ENCODE results near the gene C1GALT1.
"Not testable (repeated sequence)": the region's sequence is repeated elsewhere in the genome, so short reads cannot be mapped to it uniquely, and the experiment has no call there.

The C1GALT1 gene

DNA sequence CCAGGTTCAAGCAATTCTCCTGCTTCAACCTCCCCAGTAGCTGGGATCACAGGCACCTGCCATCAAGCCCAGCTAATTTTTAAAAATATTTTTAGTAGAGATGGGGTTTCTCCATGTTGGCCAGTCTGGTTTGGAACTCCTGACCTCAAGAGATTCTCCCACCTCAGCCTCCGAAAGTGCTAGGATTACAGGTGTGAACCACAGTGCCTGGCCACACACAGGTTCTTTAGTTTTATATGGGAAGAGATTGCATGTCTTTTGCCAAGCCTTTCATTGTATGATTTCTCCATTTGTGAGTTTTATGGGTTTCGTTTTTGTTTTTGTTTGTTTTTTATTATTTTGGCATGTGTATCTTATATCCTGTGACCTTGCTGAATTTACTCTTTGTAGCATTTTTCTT is 40.9 kb downstream of the C1GALT1 start:
- no peak for TF ChIP-seq ZNF274 (IDR thresholded peaks at IDR 0.05; ENCODE audit: low read depth, low read length)
- no peak overlapping the region for H3K4me3 ChIP-seq (ENCODE audit: low read length)

GRCh38 chr7:7226407-7226806 is 44.1 kb downstream of the C1GALT1 start:
- no peak overlapping the region for H3K4me3 ChIP-seq (ENCODE audit: low read length)

DNA sequence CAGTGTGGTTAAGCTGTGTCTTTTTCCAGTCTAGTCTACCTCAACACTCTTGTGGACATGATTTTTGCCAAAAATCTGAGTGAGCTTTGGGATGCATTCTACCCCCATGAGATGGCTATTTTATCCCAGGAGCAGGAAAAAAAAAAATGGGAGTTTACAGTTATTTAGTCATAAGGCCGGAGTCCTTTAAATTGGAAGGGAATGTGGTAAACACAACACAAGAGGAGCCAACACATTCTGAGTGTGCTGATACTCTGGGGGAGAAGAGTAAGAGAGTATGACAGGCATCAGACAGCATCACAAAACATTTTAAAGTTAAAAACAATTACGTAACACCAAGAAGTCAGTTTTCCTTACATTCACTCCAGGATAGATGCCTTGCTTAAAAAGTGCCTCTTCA is 46.1 kb downstream of the C1GALT1 start:
- no peak for TF ChIP-seq ZNF274 (IDR thresholded peaks at IDR 0.05; ENCODE audit: low read depth, low read length)

More at GRCh38 chr7:7226407-7226806, 44.1 kb downstream of the C1GALT1 start:
- TF ChIP-seq ZNF274 (IDR thresholded peaks at IDR 0.05; ENCODE audit: low read depth, low read length), result no peak

GRCh38 chr7:7228967-7229366 is 46.6 kb downstream of the C1GALT1 start:
- TF ChIP-seq ZNF274 (IDR thresholded peaks at IDR 0.05; ENCODE audit: low read depth, low read length), result no peak
- no peak overlapping the region for H3K4me3 ChIP-seq (ENCODE audit: low read length)

More for the DNA sequence above, 46.1 kb downstream of the C1GALT1 start:
- no peak overlapping the region for H3K4me3 ChIP-seq (ENCODE audit: low read length)

DNA sequence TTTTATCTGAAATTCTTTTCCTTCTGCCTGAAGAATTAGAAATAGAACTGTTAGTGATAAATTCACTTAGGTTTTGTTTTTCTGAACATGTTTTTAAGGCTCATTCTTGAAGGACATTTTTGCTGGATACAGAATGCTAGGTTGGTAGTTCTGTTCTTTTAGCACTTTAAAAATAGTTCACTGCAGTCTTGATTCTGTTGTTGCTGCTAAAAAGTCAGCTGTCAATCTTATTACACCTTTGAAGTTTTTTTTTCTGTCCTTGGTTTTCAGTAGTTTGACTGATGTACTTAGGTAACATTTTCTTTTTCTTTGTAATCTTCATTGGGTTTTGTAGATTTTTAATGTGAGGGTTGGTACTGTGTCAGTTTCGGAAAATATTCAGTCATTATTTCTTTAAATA is 48.7 kb downstream of the C1GALT1 start:
- no peak for TF ChIP-seq ZNF274 (IDR thresholded peaks at IDR 0.05; ENCODE audit: low read depth, low read length)
- no peak overlapping the region for H3K4me3 ChIP-seq (ENCODE audit: low read length)

DNA sequence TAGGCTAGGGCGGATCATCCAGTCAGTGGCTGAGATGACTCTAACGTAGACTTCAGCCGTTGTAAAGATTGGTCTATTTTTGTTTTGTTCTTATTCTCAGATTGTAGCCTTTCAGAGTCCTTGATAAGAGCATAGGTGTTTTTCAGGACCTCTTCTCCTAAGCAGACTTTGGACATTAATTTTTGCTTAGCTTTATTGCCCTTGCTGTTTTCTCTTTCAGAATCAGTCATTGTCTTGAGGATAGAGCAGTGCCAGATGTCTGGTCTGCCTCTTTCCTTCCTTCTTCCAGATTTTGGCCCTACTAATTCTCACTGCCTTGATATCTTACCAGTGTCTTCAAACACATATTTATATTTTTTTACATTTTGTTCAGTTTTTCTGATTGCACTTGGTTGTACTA is 49.5 kb downstream of the C1GALT1 start:
- H3K4me3 ChIP-seq (ENCODE audit: low read length), result no peak overlapping the region
- no peak for TF ChIP-seq ZNF274 (IDR thresholded peaks at IDR 0.05; ENCODE audit: low read depth, low read length)

DNA sequence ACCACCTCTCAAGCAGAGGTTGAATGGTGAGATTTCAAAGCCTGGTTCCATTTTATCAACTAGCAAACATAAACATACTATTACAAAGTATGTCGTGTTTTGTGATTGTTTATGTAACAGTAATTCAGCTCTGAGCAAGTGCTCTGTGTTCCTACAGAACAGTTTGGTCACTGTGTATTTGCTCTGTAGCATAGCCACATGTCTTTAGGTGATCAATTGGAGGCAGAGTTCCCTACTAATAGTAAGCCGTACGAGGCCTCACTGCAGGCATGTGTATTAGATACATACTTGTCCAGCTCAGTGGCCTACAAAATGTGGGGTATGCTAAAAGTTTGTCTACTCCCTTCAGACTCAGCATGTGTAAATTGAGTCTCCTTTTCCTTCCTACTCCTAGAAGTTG is 53.0 kb downstream of the C1GALT1 start:
- no peak overlapping the region for H3K4me3 ChIP-seq (ENCODE audit: low read length)
- TF ChIP-seq ZNF274 (IDR thresholded peaks at IDR 0.05; ENCODE audit: low read depth, low read length), result no peak

DNA sequence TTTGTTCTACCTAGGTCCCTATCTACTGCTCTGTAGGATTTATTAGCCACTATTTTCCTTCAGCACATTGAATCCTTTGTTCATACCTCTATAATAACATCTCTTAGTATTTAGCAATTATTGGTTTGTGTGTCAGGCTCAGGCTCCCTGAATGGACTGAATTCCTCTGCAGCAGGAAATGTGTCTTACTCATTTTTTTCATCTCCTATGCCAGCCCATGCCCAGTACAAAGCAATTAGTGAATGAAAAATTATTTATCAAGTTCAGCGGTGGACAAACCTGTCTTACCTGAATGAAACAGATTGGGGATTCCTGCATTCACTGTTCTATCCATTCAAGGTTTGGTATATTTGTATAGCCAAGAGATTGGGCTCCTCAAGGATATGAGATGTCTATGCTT is 53.7 kb downstream of the C1GALT1 start:
- H3K4me3 ChIP-seq (ENCODE audit: low read length), result no peak overlapping the region
- TF ChIP-seq ZNF274 (IDR thresholded peaks at IDR 0.05; ENCODE audit: low read depth, low read length), result no peak

GRCh38 chr7:7237201-7237977 is 55.0 kb downstream of the C1GALT1 start:
- no peak overlapping the region for H3K4me3 ChIP-seq (ENCODE audit: low read length)
- no peak for TF ChIP-seq ZNF274 (IDR thresholded peaks at IDR 0.05; ENCODE audit: low read depth, low read length)

- no peak overlapping the region for H3K4me3 ChIP-seq (ENCODE audit: low read length)
- no peak for TF ChIP-seq ZNF274 (IDR thresholded peaks at IDR 0.05; ENCODE audit: low read depth, low read length)
These were observed 55.6 kb downstream of the C1GALT1 start for GRCh38 chr7:7237978-7238267.

DNA sequence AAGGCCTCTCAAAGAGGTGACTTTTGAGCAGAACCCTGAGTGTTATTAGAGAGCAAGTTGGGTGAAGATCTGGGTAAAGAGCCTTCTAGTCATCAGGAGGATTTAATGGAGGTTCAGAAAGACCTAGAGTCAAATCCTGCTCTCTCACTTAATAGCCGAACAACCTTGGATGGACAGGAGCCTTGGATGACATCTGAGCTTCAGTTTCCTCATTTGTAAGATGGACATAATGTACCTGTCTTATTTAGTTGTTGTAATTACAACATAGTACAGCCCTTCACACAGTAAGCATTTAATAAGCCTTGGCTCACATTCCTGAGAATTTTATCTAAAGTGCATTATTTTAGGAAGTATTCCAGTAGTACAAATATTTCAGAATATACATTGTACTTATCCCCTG is 57.0 kb downstream of the C1GALT1 start:
- H3K4me3 ChIP-seq (ENCODE audit: low read length), result no peak overlapping the region
- no peak for TF ChIP-seq ZNF274 (IDR thresholded peaks at IDR 0.05; ENCODE audit: low read depth, low read length)

GRCh38 chr7:7242899-7243298 is 60.6 kb downstream of the C1GALT1 start:
- no peak for TF ChIP-seq ZNF274 (IDR thresholded peaks at IDR 0.05; ENCODE audit: low read depth, low read length)
- no peak overlapping the region for H3K4me3 ChIP-seq (ENCODE audit: low read length)

GRCh38 chr7:7245233-7245632 is 62.9 kb downstream of the C1GALT1 start:
- H3K4me3 ChIP-seq (ENCODE audit: low read length), result not testable (repeated sequence)

DNA sequence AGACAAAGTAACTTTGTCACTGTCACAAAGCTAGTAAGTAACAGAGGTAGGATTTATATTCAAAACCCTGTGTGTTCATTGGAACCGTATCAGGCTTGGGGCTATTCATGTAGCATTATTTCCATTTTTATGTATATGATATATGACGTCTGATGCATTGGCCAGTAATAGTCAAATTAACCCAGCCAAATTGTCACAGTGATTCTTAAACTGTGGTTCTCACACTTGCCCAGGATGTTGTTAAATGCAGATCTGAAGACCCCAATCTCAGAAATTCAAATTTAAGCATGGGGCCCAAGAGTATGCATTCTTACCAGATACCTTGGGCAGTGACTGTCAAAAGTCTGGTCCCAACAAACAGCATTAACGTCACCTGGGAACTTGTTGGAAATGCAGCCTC is 63.9 kb downstream of the C1GALT1 start:
- no peak for TF ChIP-seq ZNF274 (IDR thresholded peaks at IDR 0.05; ENCODE audit: low read depth, low read length)
- no peak overlapping the region for H3K4me3 ChIP-seq (ENCODE audit: low read length)

DNA sequence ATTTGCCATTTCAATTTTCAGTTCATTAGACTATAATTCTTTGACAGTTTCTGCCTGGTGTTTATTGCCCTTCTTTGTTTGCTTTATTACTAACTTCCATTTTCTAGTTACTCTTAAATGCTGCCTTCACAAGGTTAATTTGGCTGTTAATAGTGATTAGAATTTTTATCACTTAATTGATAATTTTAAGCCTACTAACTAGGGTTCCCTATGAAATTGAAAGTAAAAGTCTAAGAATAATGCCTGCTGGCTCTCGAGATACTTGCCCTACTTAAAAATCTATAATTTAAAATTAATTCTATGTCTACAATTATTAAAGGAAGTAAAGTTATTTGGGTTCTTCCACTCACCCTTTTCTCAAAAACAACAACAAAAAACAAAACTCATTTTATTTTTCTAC is 65.3 kb downstream of the C1GALT1 start:
- no peak for TF ChIP-seq ZNF274 (IDR thresholded peaks at IDR 0.05; ENCODE audit: low read depth, low read length)
- no peak overlapping the region; the same call in 1 of the 2 replicates for H3K4me3 ChIP-seq (ENCODE audit: low read length)

GRCh38 chr7:7249814-7250213 is 67.5 kb downstream of the C1GALT1 start:
- no peak for TF ChIP-seq ZNF274 (IDR thresholded peaks at IDR 0.05; ENCODE audit: low read depth, low read length)
- H3K4me3 ChIP-seq (ENCODE audit: low read length), result no peak overlapping the region

All from GM08714 (cell line).